Renal cortex interstitium (tissue), 11 donors: ENCODE results near the gene SETD1A. TPM values are rescaled to one million over a fixed set of nuclear protein-coding genes. Genes with fewer than 3 reads are reported as not detected.
A peak's percentile ranks its signal among the peaks of the same experiment; 100 is the strongest.
"Not testable (repeated sequence)": the region's sequence is repeated elsewhere in the genome, so short reads cannot be mapped to it uniquely, and the experiment has no call there.

Experiments
- DNase-seq, 11 donors: peaks; one replicate each; pipeline ENCODE4 v3.0.0-alpha.2; 2013; ENCODE audit warnings: low read depth in 9 of 11, low spot score in 4 of 11; ENCODE audit errors: extremely low read depth in 1 of 11
- polyA plus RNA-seq, 3 donors: library from polyadenylated mRNA; unstranded; fragments of 120-200 nt; gene quantifications; one replicate each; pipeline ENCODE4 v1.2.1, GENCODE V29; 2013; ENCODE audit not compliant: insufficient read length in 3 of 3

The SETD1A gene
- polyA plus RNA-seq, 3 donors, result 17.3 to 19.7 (median 18.7) TPM

GRCh38 chr16:31005350-31006085 is 48.0 kb downstream of the SETD1A start:
- no peak for DNase-seq

GRCh38 chr16:31006086-31006385 is 48.5 kb downstream of the SETD1A start:
- DNase-seq, result no peak

- DNase-seq, result no peak
Measured at GRCh38 chr16:31006589-31006988, 49.0 kb downstream of the SETD1A start.

- no peak for DNase-seq
Measured at GRCh38 chr16:31007684-31008083, 50.1 kb downstream of the SETD1A start.

GRCh38 chr16:31008149-31008548 is 50.6 kb downstream of the SETD1A start:
- no peak for DNase-seq

- DNase-seq, result no peak
Measured at GRCh38 chr16:31008551-31008950, 51.0 kb downstream of the SETD1A start.

- DNase-seq, result no peak
Measured at GRCh38 chr16:31009120-31009519, 51.6 kb downstream of the SETD1A start.

GRCh38 chr16:31009894-31010584 is 52.5 kb downstream of the SETD1A start:
- DNase-seq, result no peak

- DNase-seq, result peak in 1 of 11 donors; percentile 33
Measured at GRCh38 chr16:31010585-31011325, 53.2 kb downstream of the SETD1A start, which contains the start of gene STX1B. STX1B (minus strand) TSS chr16:31010638; CDS start chr16:31010396, 242 bp downstream.

GRCh38 chr16:31011815-31012214 is 54.3 kb downstream of the SETD1A start:
- DNase-seq, result not testable (repeated sequence)

- DNase-seq, result not testable (repeated sequence)
Measured at GRCh38 chr16:31013292-31013691, 55.7 kb downstream of the SETD1A start.

- no peak for DNase-seq
Measured at GRCh38 chr16:31016018-31016417, 58.5 kb downstream of the SETD1A start.

- not testable (repeated sequence) for DNase-seq
Measured at GRCh38 chr16:31017756-31018155, 60.2 kb downstream of the SETD1A start.

- no peak for DNase-seq
Measured at GRCh38 chr16:31020536-31020935, 63.0 kb downstream of the SETD1A start.

- DNase-seq, result no peak
Measured at GRCh38 chr16:31022544-31023251, 65.1 kb downstream of the SETD1A start.

- DNase-seq, result no peak
Measured at GRCh38 chr16:31023252-31023602, 65.7 kb downstream of the SETD1A start.

- DNase-seq, result no peak
Measured at GRCh38 chr16:31023627-31024226, 66.2 kb downstream of the SETD1A start.

GRCh38 chr16:31025339-31025738 is 67.8 kb downstream of the SETD1A start:
- no peak for DNase-seq

- DNase-seq, result no peak
Measured at GRCh38 chr16:31029272-31029671, 71.7 kb downstream of the SETD1A start.
